BLaER1 treated with 17β-estradiol and CSF1 and Interleukin-3, amounts not matched to agents 10 nM and 100 nM (cell line): ENCODE data around the gene SUMO2.

ENCODE experiments used
- H3K27ac ChIP-seq, 11 experiments: shearing (Covaris generic); formaldehyde crosslinking; 2 replicates each; pipeline ENCODE4 v1.8.1; 2022
- H3K27me3 ChIP-seq, 11 experiments: shearing (Covaris generic); formaldehyde crosslinking; 2 replicates each; pipeline ENCODE4 v1.8.1; 2022
- H3K36me3 ChIP-seq, 11 experiments: shearing (Covaris generic); formaldehyde crosslinking; 2 replicates each; pipeline ENCODE4 v1.8.1; 2022
- H3K4me1 ChIP-seq, 10 experiments: shearing (Covaris generic); formaldehyde crosslinking; 2 replicates each; pipeline ENCODE4 v1.8.1; 2022
- H3K4me2 ChIP-seq, 11 experiments: shearing (Covaris generic); formaldehyde crosslinking; 2 replicates each; pipeline ENCODE4 v1.8.1; 2022
- H3K4me3 ChIP-seq, 10 experiments: shearing (Covaris generic); formaldehyde crosslinking; 2 replicates each; pipeline ENCODE4 v1.8.1; 2022
- H3K9ac ChIP-seq, 11 experiments: shearing (Covaris generic); formaldehyde crosslinking; 2 replicates each; pipeline ENCODE4 v1.8.1; 2022
- H3K9me3 ChIP-seq, 11 experiments: shearing (Covaris generic); formaldehyde crosslinking; replicated peaks in 1 of 11; 2 replicates each; pipeline ENCODE4 v1.8.1; 2022
- H4K20me1 ChIP-seq, 11 experiments: shearing (Covaris generic); formaldehyde crosslinking; 2 replicates each; pipeline ENCODE4 v1.8.1; 2022
- Cebpa-rat ChIP-seq, 11 experiments: shearing (Covaris generic); IDR thresholded peaks; 2 replicates each; pipeline ENCODE4 v1.8.1; 2022

The SUMO2 gene

GRCh38 chr17:75182569-75183436 lies at the start of gene SUMO2:
Gene SUMO2 (minus strand): TSS chr17:75182959. CDS start chr17:75182834, 125 bp downstream.
- TF ChIP-seq Cebpa-rat (IDR thresholded peaks at IDR 0.05): no peak
- Histone ChIP-seq H3K4me2 (peak within 1 kb of the TSS; percentile 74 to 97 (median 88)), H3K4me3 (peak within 1 kb of the TSS; percentile 91 to 100 (median 98)), H4K20me1 (peaks cover 44 to 46% (median 45%) of the 10 kb centered on the region in 11 experiments; a peak in 21 of 22 replicates), H3K27me3 (no peaks in the 10 kb centered on the region), H3K4me1 (peaks cover 32 to 40% (median 35%) of the 10 kb centered on the region in 10 experiments), H3K9ac (peak within 1 kb of the TSS; percentile 98 to 100 (median 99)), H3K36me3 (peaks cover 27 to 33% (median 31%) of the 10 kb centered on the region in 11 experiments), H3K27ac (peak within 1 kb of the TSS; percentile 98 to 100 (median 100)), H3K9me3 (no peaks in the 10 kb centered on the region)

GRCh38 chr17:75231741-75232464 lies 49.1 kb upstream of the SUMO2 start:
- no peaks in the 10 kb centered on the region for H3K9me3 ChIP-seq
- peak overlapping the region in 6 of 11 experiments; percentile 10 to 88 (median 36); a peak in 7 of 22 replicates for H3K9ac ChIP-seq
- H3K4me2 ChIP-seq: peak overlapping the region in 3 of 11 experiments; percentile 93 to 98 (median 95); a peak in 4 of 22 replicates
- peaks cover 74 to 92% (median 83%) of the 10 kb centered on the region in 11 experiments for H3K36me3 ChIP-seq
- TF ChIP-seq Cebpa-rat (IDR thresholded peaks at IDR 0.05): no peak
- H3K27ac ChIP-seq: peak overlapping the region in 10 of 11 experiments; percentile 86 to 99 (median 97); a peak in 18 of 22 replicates
- H3K27me3 ChIP-seq: no peaks in the 10 kb centered on the region
- H3K4me1 ChIP-seq: peaks cover 24 to 53% (median 50%) of the 10 kb centered on the region in 10 experiments
- H3K4me3 ChIP-seq: no peak overlapping the region
- peaks cover 0 to 13% (median 0%) of the 10 kb centered on the region in 11 experiments; a peak in 5 of 22 replicates for H4K20me1 ChIP-seq

- no peak for TF ChIP-seq Cebpa-rat (IDR thresholded peaks at IDR 0.05)
- peaks cover 74 to 92% (median 83%) of the 10 kb centered on the region in 11 experiments for H3K36me3 ChIP-seq
- no peaks in the 10 kb centered on the region for H3K27me3 ChIP-seq
- peak overlapping the region in 5 of 11 experiments; percentile 93 to 98 (median 95); a peak in 10 of 22 replicates for H3K4me2 ChIP-seq
- H3K27ac ChIP-seq: peak overlapping the region in 10 of 11 experiments; percentile 86 to 99 (median 97); a peak in 18 of 22 replicates
- H3K4me1 ChIP-seq: peaks cover 24 to 61% (median 55%) of the 10 kb centered on the region in 10 experiments
- peak overlapping the region in 7 of 11 experiments; percentile 10 to 88 (median 25); a peak in 7 of 22 replicates for H3K9ac ChIP-seq
- H3K9me3 ChIP-seq: no peaks in the 10 kb centered on the region
- H3K4me3 ChIP-seq: no peak overlapping the region
- H4K20me1 ChIP-seq: peaks cover 0 to 12% (median 0%) of the 10 kb centered on the region in 11 experiments; a peak in 3 of 22 replicates
These were observed 48.3 kb upstream of the SUMO2 start for GRCh38 chr17:75231071-75231470.

GRCh38 chr17:75228847-75229246 lies 46.1 kb upstream of the SUMO2 start:
- Histone ChIP-seq H3K27me3 (no peaks in the 10 kb centered on the region), H3K9ac (peak overlapping the region; percentile 77 to 89 (median 86)), H3K27ac (peak overlapping the region; percentile 85 to 99 (median 97)), H3K4me1 (peaks cover 24 to 75% (median 61%) of the 10 kb centered on the region in 10 experiments), H3K4me3 (peak overlapping the region in 9 of 10 experiments; percentile 18 to 61 (median 46); a peak in 16 of 20 replicates), H3K9me3 (no peaks in the 10 kb centered on the region), H3K36me3 (peaks cover 74 to 92% (median 83%) of the 10 kb centered on the region in 11 experiments), H4K20me1 (peaks cover 0 to 12% (median 0%) of the 10 kb centered on the region in 11 experiments; a peak in 2 of 22 replicates), H3K4me2 (peak overlapping the region; percentile 86 to 98 (median 95))
- TF ChIP-seq Cebpa-rat (IDR thresholded peaks at IDR 0.05): peak in 4 of 11 experiments; percentile 10 to 67 (median 59); a peak in 7 of 22 replicates

- Histone ChIP-seq H3K4me1 (peaks cover 24 to 75% (median 61%) of the 10 kb centered on the region in 10 experiments), H3K4me3 (peak overlapping the region in 8 of 10 experiments; percentile 29 to 61 (median 46); a peak in 13 of 20 replicates), H3K4me2 (peak overlapping the region; percentile 86 to 98 (median 95)), H3K9ac (peak overlapping the region; percentile 77 to 89 (median 86)), H3K27ac (peak overlapping the region; percentile 85 to 99 (median 97)), H4K20me1 (peaks cover 0 to 12% (median 0%) of the 10 kb centered on the region in 11 experiments; a peak in 2 of 22 replicates), H3K27me3 (no peaks in the 10 kb centered on the region), H3K36me3 (peaks cover 73 to 93% (median 84%) of the 10 kb centered on the region in 11 experiments), H3K9me3 (no peaks in the 10 kb centered on the region)
- peak; percentile 79 to 99 (median 98) for TF ChIP-seq Cebpa-rat (IDR thresholded peaks at IDR 0.05)
These were observed 45.5 kb upstream of the SUMO2 start for GRCh38 chr17:75228305-75228704.

GRCh38 chr17:75227729-75228128 lies 45.0 kb upstream of the SUMO2 start:
- H3K9ac ChIP-seq: peak overlapping the region; percentile 77 to 89 (median 86); a peak in 21 of 22 replicates
- H3K4me3 ChIP-seq: peak overlapping the region in 3 of 10 experiments; percentile 15 to 46 (median 45); a peak in 4 of 20 replicates
- no peaks in the 10 kb centered on the region for H3K27me3 ChIP-seq
- H3K27ac ChIP-seq: peak overlapping the region; percentile 85 to 99 (median 97)
- no peaks in the 10 kb centered on the region for H3K9me3 ChIP-seq
- peak overlapping the region; percentile 86 to 98 (median 95) for H3K4me2 ChIP-seq
- peaks cover 24 to 75% (median 61%) of the 10 kb centered on the region in 10 experiments for H3K4me1 ChIP-seq
- peaks cover 0 to 12% (median 0%) of the 10 kb centered on the region in 11 experiments; a peak in 2 of 22 replicates for H4K20me1 ChIP-seq
- no peak for TF ChIP-seq Cebpa-rat (IDR thresholded peaks at IDR 0.05)
- H3K36me3 ChIP-seq: peaks cover 71 to 92% (median 84%) of the 10 kb centered on the region in 11 experiments

GRCh38 chr17:75225016-75225415 lies 42.3 kb upstream of the SUMO2 start:
- Histone ChIP-seq H3K36me3 (peaks cover 75 to 92% (median 84%) of the 10 kb centered on the region in 11 experiments), H3K27ac (peak overlapping the region in 8 of 11 experiments; percentile 32 to 97 (median 96); a peak in 13 of 22 replicates), H3K27me3 (no peaks in the 10 kb centered on the region), H3K4me2 (peak overlapping the region in 3 of 11 experiments; percentile 1 to 95 (median 29); a peak in 2 of 22 replicates), H3K4me1 (peaks cover 24 to 55% (median 45%) of the 10 kb centered on the region in 10 experiments), H3K4me3 (no peak overlapping the region), H3K9ac (0 out of 22 replicates have a peak overlapping the region, but pooled peaks of 1 of the 11 experiments have one; percentile 7), H3K9me3 (no peaks in the 10 kb centered on the region), H4K20me1 (peaks cover 0 to 12% (median 0%) of the 10 kb centered on the region in 11 experiments; a peak in 3 of 22 replicates)
- no peak for TF ChIP-seq Cebpa-rat (IDR thresholded peaks at IDR 0.05)

GRCh38 chr17:75219815-75220214 lies 37.1 kb upstream of the SUMO2 start:
- Histone ChIP-seq H3K4me2 (no peak overlapping the region), H3K9ac (no peak overlapping the region), H3K36me3 (peaks cover 92 to 100% (median 98%) of the 10 kb centered on the region in 11 experiments), H3K4me1 (peaks cover 0 to 3% (median under 1%) of the 10 kb centered on the region in 10 experiments; a peak in 6 of 20 replicates), H3K9me3 (no peaks in the 10 kb centered on the region), H4K20me1 (peaks cover 0 to 17% (median 0%) of the 10 kb centered on the region in 11 experiments; a peak in 2 of 22 replicates), H3K27me3 (no peaks in the 10 kb centered on the region), H3K27ac (no peak overlapping the region), H3K4me3 (no peak overlapping the region)
- TF ChIP-seq Cebpa-rat (IDR thresholded peaks at IDR 0.05): no peak
